K562 (cell line): Measurements from ENCODE around the gene GARNL3. TPM values are rescaled to one million over a fixed set of nuclear protein-coding genes. Genes with fewer than 3 reads are reported as not detected.

ENCODE experiments used
- ATAC-seq: fragments of 200-7000 bp; cut with Tn5 transposase; 3 replicates; pipeline ENCODE4 v1.9.1; 2020; ENCODE audit warnings: moderate library complexity
- BruUV-seq: library from RNA; stranded (reverse); fragments of 400-500 nt; replicated peaks from 2 replicates; lab custom pipeline; 2021; lab: Mats Ljungman, UMichigan
- CTCF ChIA-PET: fragments of 300-600 bp; formaldehyde crosslinking; extraction: SDS; loops from one replicate; lab custom pipeline; 2021; ENCODE audit warnings: low intra/inter-chr PET ratio; lab: Yijun Ruan, JAX
- POLR2A ChIA-PET: fragments of 300-600, 350-650 bp; sonication (Branson Sonifier 250); formaldehyde crosslinking; extraction: SDS; loops from one replicate; lab custom pipeline; 2021; ENCODE audit warnings: antibody characterized with exemption, inconsistent platforms; lab: Yijun Ruan, JAX
- DNase-seq, 4 experiments: peaks; one replicate each; pipeline versions ENCODE4 v3.0.0 to v3.0.0-alpha.2; 2011 to 2018; ENCODE audit warnings: low spot score in 3 of 4, mixed read lengths in 3 of 4; ENCODE audit errors: extremely low read depth in 1 of 4
- FAIRE-seq: peaks from 2 replicates; lab custom pipeline; 2011; peaks lifted over from hg19 to GRCh38; lab: Jason Lieb, UNC
- H2AFZ ChIP-seq: 2 replicates; pipeline ENCODE4 v1.6.0; 2011; ENCODE audit warnings: low read depth, low read length, control low read depth, inconsistent platforms
- H3K27ac ChIP-seq: fragments of 200-600 bp; 3 replicates; pipeline ENCODE4 v1.8.0; 2011; ENCODE audit warnings: low read depth, mild to moderate bottlenecking, control low read depth, inconsistent platforms, low read length, moderate library complexity, mixed read lengths; ENCODE audit errors: extremely low read depth
- H3K27me3 ChIP-seq, 2 experiments: fragments of 300-600 bp in 1 of 2; 2 replicates in 1 of 2; 3 replicates in 1 of 2; pipeline versions ENCODE4 v1.6.0 to v1.8.0; 2011; ENCODE audit warnings: inconsistent platforms in 2 of 2, low read length in 2 of 2, mild to moderate bottlenecking in 1 of 2, mixed read lengths in 1 of 2, moderate library complexity in 1 of 2; ENCODE audit not compliant: control insufficient read depth in 2 of 2, insufficient read depth in 2 of 2
- H3K36me3 ChIP-seq: fragments of 300-600 bp; 3 replicates; pipeline ENCODE4 v1.8.0; 2011; ENCODE audit warnings: mild to moderate bottlenecking, low read length, inconsistent platforms; ENCODE audit not compliant: control insufficient read depth, insufficient read depth
- H3K4me1 ChIP-seq, 2 experiments: fragments of 200-600 bp in 1 of 2; replicated peaks in 1 of 2; 2 replicates in 1 of 2; 3 replicates in 1 of 2; pipeline versions ENCODE4 v1.5.1 to v1.8.0; 2011; ENCODE audit warnings: inconsistent platforms in 2 of 2, low read length in 2 of 2, mild to moderate bottlenecking in 1 of 2, mixed read lengths in 1 of 2, moderate library complexity in 1 of 2; ENCODE audit not compliant: control insufficient read depth in 2 of 2, insufficient read depth in 2 of 2
- H3K4me2 ChIP-seq: 2 replicates; pipeline ENCODE4 v1.6.1; 2011; ENCODE audit warnings: low read length, control low read depth, inconsistent platforms, mixed read lengths; ENCODE audit not compliant: insufficient read depth
- H3K4me3 ChIP-seq: fragments of 200-600 bp; sonication (generic), shearing (Covaris generic); 2 replicates; pipeline ENCODE4 v1.5.1; 2016; ENCODE audit warnings: control low read depth, inconsistent platforms
- H3K79me2 ChIP-seq: fragments of 200-600 bp; 3 replicates; pipeline ENCODE4 v1.8.0; 2011; ENCODE audit warnings: low read length, inconsistent platforms; ENCODE audit not compliant: control insufficient read depth, insufficient read depth
- H3K9ac ChIP-seq, 2 experiments: 2 replicates each; pipeline versions ENCODE4 v1.6.0 to v1.6.1; 2011; ENCODE audit warnings: low read depth in 2 of 2, low read length in 2 of 2, control low read depth in 1 of 2, inconsistent platforms in 1 of 2, mild to moderate bottlenecking in 1 of 2, mixed read lengths in 1 of 2; ENCODE audit not compliant: insufficient read depth in 1 of 2
- H3K9me1 ChIP-seq: one replicate; pipeline ENCODE4 v1.6.0; 2011; ENCODE audit warnings: inconsistent platforms, mild to moderate bottlenecking, low read length, moderate library complexity; ENCODE audit not compliant: control insufficient read depth, insufficient read depth
- H3K9me3 ChIP-seq: replicated peaks from 2 replicates; pipeline ENCODE4 v1.5.1; 2011; ENCODE audit warnings: low read depth, low read length, inconsistent platforms; ENCODE audit not compliant: control insufficient read depth, insufficient read depth
- H4K20me1 ChIP-seq: replicated peaks from 2 replicates; pipeline ENCODE4 v1.6.1; 2011; ENCODE audit warnings: low read length, inconsistent platforms, mixed read lengths; ENCODE audit not compliant: control insufficient read depth, insufficient read depth
- HMGN3 ChIP-seq: IDR thresholded peaks from 2 replicates; pipeline ENCODE4 v1.6.1; 2011; ENCODE audit warnings: borderline replicate concordance, low read depth, mild to moderate bottlenecking, mixed read lengths, low read length; ENCODE audit not compliant: insufficient read length; ENCODE audit errors: extremely low read depth
- KAT8 ChIP-seq: fragments of 450-650 bp; IDR thresholded peaks from 2 replicates; pipeline ENCODE4 v1.6.1; 2016; ENCODE audit warnings: low read depth, mild to moderate bottlenecking
- LEF1 ChIP-seq: fragments of 450-650 bp; IDR thresholded peaks from 2 replicates; pipeline ENCODE4 v1.6.1; 2016; ENCODE audit warnings: mild to moderate bottlenecking
- MITF ChIP-seq: IDR thresholded peaks from 2 replicates; pipeline ENCODE4 v1.6.1; 2014; ENCODE audit warnings: antibody characterized with exemption
- SRSF1 ChIP-seq: fragments of 200-400 bp; formaldehyde crosslinking; IDR thresholded peaks from 2 replicates; pipeline ENCODE4 v1.6.1; 2017; ENCODE audit warnings: mild to moderate bottlenecking, low read depth, low read length, moderate library complexity
- STAT5B ChIP-seq: fragments of 250-450 bp; sonication (Bioruptor Pico); IDR thresholded peaks from 2 replicates; pipeline ENCODE4 v1.8.0; 2021; ENCODE audit warnings: mild to moderate bottlenecking, inconsistent platforms
- TAF1 ChIP-seq: IDR thresholded peaks from 2 replicates; pipeline ENCODE4 v1.6.1; 2011; ENCODE audit warnings: mild to moderate bottlenecking, low read length, moderate library complexity; ENCODE audit not compliant: insufficient read depth, control insufficient read depth, severe bottlenecking; ENCODE audit errors: extremely low read depth
- THRAP3 ChIP-seq: fragments of 450-650 bp; IDR thresholded peaks from 2 replicates; pipeline ENCODE4 v1.6.1; 2016; ENCODE audit warnings: mild to moderate bottlenecking, inconsistent platforms, borderline replicate concordance
- ZBTB1 ChIP-seq: sonication (generic); formaldehyde crosslinking; IDR thresholded peaks from 2 replicates; pipeline ENCODE4 v1.8.1; 2023; ENCODE audit warnings: missing genetic modification reagents, low read depth, mild to moderate bottlenecking, borderline replicate concordance
- ZNF12 ChIP-seq: sonication (generic); formaldehyde crosslinking; IDR thresholded peaks from 2 replicates; pipeline ENCODE4 v1.4.0; 2020; ENCODE audit warnings: mild to moderate bottlenecking, missing genetic modification reagents
- ZNF384 ChIP-seq: IDR thresholded peaks from 2 replicates; pipeline ENCODE4 v1.6.1; 2012; ENCODE audit warnings: low read depth, low read length, improper control_type of control experiment
- ZNF407 ChIP-seq: fragments of 450-650 bp; IDR thresholded peaks from 2 replicates; pipeline ENCODE4 v1.6.1; 2016; ENCODE audit warnings: low read depth
- ZNF75A ChIP-seq: fragments of 450-650 bp; formaldehyde crosslinking; IDR thresholded peaks from 2 replicates; pipeline ENCODE4 v1.4.0; 2020; ENCODE audit warnings: mild to moderate bottlenecking
- ZSCAN29 ChIP-seq: fragments of 450-650 bp; IDR thresholded peaks from 2 replicates; pipeline ENCODE4 v1.6.1; 2017
- WGBS: fragments of 100-300 bp; shearing (Covaris generic); methylation state at CpG from one replicate; pipeline ENCODE4 v1.1.6; 2016; ENCODE audit warnings: low coverage, mixed read lengths; ENCODE audit not compliant: insufficient coverage; ENCODE audit errors: missing lambda C conversion rate; 5-methylcytosine and 5-hydroxymethylcytosine counted together
- in situ Hi-C: fragments of 300-500 bp; cut with MboI; formaldehyde crosslinking; loops from 4 replicates; pipeline ENCODE4 v1.15.0; 2018; ENCODE audit warnings: inconsistent platforms, mixed read lengths
- intact Hi-C: fragments of 100-400 bp; cut with micrococcal nuclease; formaldehyde crosslinking; loops from 2 replicates; pipeline ENCODE4 v1.14.2; 2022
- polyA plus RNA-seq, 8 experiments: library from polyadenylated mRNA; depleted of rRNA in 4 of 8; stranded (reverse) in 5 of 8; unstranded in 3 of 8; fragments of >200 nt; fragmentation: Nextera tagmentation in 2 of 8; fragmentation: Illumina TruSeq in 1 of 8; extraction: Ambion mirVana in 2 of 8; extraction: Trizol in 1 of 8; gene quantifications; 2 replicates each; pipeline versions ENCODE4 v1.2.1 to v1.2.3, GENCODE V29; 2011 to 2014; ENCODE audit warnings: inconsistent platforms in 1 of 8, missing spikeins in 1 of 8
- total RNA-seq, 7 experiments: library from RNA; depleted of rRNA in 6 of 7; stranded (reverse); fragments of >200 nt in 6 of 7; fragmentation: Illumina TruSeq in 2 of 7; extraction: Trizol in 2 of 7; gene quantifications; 2 replicates each; pipeline versions ENCODE4 v1.2.1 to v1.2.3, GENCODE V29; 2011 to 2021; ENCODE audit warnings: low replicate concordance in 1 of 7

GARNL3 gene
- total and polyA plus RNA-seq, 9 of the 15 experiments (the other 6 are each of a cell fraction or from before 2014, with no cell fraction given): 0.35 to 2.7 (median 1.6) TPM

- TF ChIP-seq ZNF407: no peak
Observed at GRCh38 chr9:127407492-127407843, 142.9 kb downstream of the GARNL3 start (continued).

- CTCF ChIA-PET: no interaction called here
- Histone ChIP-seq H3K4me2 (no peak overlapping the region), H3K9ac (no peak overlapping the region), H3K4me1 (peaks cover 6 to 13% of the 10 kb centered on the region in 2 experiments; a peak in 4 of 5 replicates), H3K9me1 (peaks cover 6% of the 10 kb centered on the region), H3K27me3 (no peaks in the 10 kb centered on the region), H3K9me3 (no peaks in the 10 kb centered on the region), H3K27ac (no peak overlapping the region), H3K4me3 (no peak overlapping the region), H3K79me2 (no peaks in the 10 kb centered on the region), H2AFZ (no peak overlapping the region), H3K36me3 (no peaks in the 10 kb centered on the region), H4K20me1 (no peaks in the 10 kb centered on the region)
- WGBS: 48% methylated on average over 4 of the region's 4 CpGs
- TF ChIP-seq SRSF1: no peak
- TF ChIP-seq ZNF12 (CRISPR knock-in tag): no peak
- TF ChIP-seq STAT5B (CRISPR knock-in tag): no peak
- no peak for TF ChIP-seq THRAP3
- no peak for TF ChIP-seq ZNF384
- TF ChIP-seq ZNF75A: no peak
- no peak for TF ChIP-seq ZBTB1 (CRISPR knock-in tag)
- TF ChIP-seq ZSCAN29: no peak
- TF ChIP-seq MITF: no peak
- no peak for TF ChIP-seq TAF1
- no peak for TF ChIP-seq HMGN3
- TF ChIP-seq LEF1: no peak
- no peak for TF ChIP-seq KAT8
- DNase-seq (no peak), FAIRE-seq (no peak), ATAC-seq (no peak)
- in situ Hi-C loops: no loop called here
- intact Hi-C loops: no loop called here
- BruUV-seq: no TSS peak
- POLR2A ChIA-PET: no interaction called here
Observed at GRCh38 chr9:127411122-127411521, 146.5 kb downstream of the GARNL3 start.
